Measurements from ENCODE around the gene BRDT. TPM values are rescaled to one million over a fixed set of nuclear protein-coding genes. Genes with fewer than 3 reads are reported as not detected.

Gene BRDT
- total RNA-seq, 1 experiment from 2014 or later, result not detected

DNA sequence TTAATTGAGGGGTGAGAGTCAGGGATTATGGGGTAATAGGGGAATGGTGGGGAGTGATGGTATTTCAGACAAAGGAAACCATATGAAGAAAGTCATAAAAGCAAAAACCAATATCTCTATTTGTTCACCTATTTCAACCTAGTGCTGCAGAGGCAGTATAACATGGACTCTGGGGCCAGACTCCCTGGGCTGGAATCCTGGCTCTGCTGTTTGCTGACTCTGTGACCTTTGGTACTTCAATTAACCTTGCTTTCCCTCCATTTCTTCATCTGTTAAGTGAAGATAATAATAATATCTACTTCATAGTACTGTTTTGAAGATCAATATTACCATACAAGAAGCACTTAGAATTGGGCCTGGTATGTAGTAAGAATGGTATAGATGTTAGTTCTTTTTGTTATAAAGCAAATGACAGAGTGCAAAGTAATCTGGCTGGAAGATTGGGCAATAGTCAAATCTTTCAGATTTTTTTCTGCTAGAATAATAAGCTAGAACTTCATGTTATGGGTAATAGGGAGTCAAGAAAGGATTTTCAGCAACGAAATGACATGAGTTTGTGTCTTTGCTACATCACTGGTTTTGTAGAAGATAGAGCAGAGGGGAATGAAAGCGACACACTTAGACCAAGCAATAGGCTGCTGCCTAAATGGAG is 89.6 kb downstream of the BRDT start:
- Histone ChIP-seq H3K27me3 (replicated peaks; ENCODE audit: insufficient read depth, low read depth, low read length, poor library complexity) (no peaks in the 10 kb centered on the region), H3K36me3 (ENCODE audit: insufficient read depth, low read length, poor library complexity, severe bottlenecking) (no peaks in the 10 kb centered on the region), H3K27ac (ENCODE audit: low read depth, low read length, poor library complexity, severe bottlenecking) (no peak overlapping the region), H3K4me3 (ENCODE audit: low read depth, low read length, poor library complexity, severe bottlenecking) (no peak overlapping the region), H3K9me3 (ENCODE audit: low read depth, low read length, poor library complexity, severe bottlenecking) (no peaks in the 10 kb centered on the region), H3K4me1 (ENCODE audit: insufficient read depth, low read length, poor library complexity, severe bottlenecking) (no peaks in the 10 kb centered on the region)
- TF ChIP-seq EZH2 (IDR thresholded peaks at IDR 0.05; ENCODE audit: borderline replicate concordance, low read depth, low read length, poor library complexity, severe bottlenecking), result no peak
- TF ChIP-seq, protein P1, sequence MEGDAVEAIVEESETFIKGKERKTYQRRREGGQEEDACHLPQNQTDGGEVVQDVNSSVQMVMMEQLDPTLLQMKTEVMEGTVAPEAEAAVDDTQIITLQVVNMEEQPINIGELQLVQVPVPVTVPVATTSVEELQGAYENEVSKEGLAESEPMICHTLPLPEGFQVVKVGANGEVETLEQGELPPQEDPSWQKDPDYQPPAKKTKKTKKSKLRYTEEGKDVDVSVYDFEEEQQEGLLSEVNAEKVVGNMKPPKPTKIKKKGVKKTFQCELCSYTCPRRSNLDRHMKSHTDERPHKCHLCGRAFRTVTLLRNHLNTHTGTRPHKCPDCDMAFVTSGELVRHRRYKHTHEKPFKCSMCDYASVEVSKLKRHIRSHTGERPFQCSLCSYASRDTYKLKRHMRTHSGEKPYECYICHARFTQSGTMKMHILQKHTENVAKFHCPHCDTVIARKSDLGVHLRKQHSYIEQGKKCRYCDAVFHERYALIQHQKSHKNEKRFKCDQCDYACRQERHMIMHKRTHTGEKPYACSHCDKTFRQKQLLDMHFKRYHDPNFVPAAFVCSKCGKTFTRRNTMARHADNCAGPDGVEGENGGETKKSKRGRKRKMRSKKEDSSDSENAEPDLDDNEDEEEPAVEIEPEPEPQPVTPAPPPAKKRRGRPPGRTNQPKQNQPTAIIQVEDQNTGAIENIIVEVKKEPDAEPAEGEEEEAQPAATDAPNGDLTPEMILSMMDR (conservative IDR thresholded peaks at IDR 0.05; ENCODE audit: low read depth, low read length), result no peak
- intact Hi-C loops (cut with micrococcal nuclease; ENCODE audit: unreplicated experiment), result no loop called here
- no TSS peak for BruUV-seq (replicated peaks)
- ChIA-PET POLR2A (ENCODE audit: low non-redundant PET) (no interaction called here), CTCF (no interaction called here)
- no peak for DNase-seq (ENCODE audit: low spot score)

DNA sequence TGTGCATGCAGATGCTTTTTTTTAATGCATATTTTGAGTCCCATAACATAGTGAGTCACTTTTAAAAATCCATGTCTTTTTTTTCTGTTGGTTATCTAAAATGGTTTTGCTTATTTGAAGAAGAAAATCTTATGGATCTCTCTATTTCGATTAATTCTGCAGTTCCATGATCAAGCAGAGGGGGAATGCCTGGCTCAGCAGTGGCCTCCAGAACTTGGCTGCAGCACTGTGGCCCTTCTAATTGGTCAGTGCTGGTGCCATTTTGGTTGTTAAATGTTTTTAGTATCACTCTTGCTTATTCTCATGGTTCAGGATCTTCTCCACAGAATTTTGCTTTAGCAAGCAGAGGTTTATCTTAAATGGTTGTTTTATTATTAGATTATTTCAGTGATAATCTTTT is 91.8 kb downstream of the BRDT start:
- Histone ChIP-seq H3K27me3 (replicated peaks; ENCODE audit: insufficient read depth, low read depth, low read length, poor library complexity) (no peaks in the 10 kb centered on the region), H3K4me3 (ENCODE audit: low read depth, low read length, poor library complexity, severe bottlenecking) (no peak overlapping the region), H3K36me3 (ENCODE audit: insufficient read depth, low read length, poor library complexity, severe bottlenecking) (no peaks in the 10 kb centered on the region), H3K9me3 (ENCODE audit: low read depth, low read length, poor library complexity, severe bottlenecking) (no peaks in the 10 kb centered on the region), H3K27ac (ENCODE audit: low read depth, low read length, poor library complexity, severe bottlenecking) (no peak overlapping the region), H3K4me1 (ENCODE audit: insufficient read depth, low read length, poor library complexity, severe bottlenecking) (no peaks in the 10 kb centered on the region)
- DNase-seq (ENCODE audit: low spot score), result no peak
- intact Hi-C loops (cut with micrococcal nuclease; ENCODE audit: unreplicated experiment), result no loop called here
- ChIA-PET POLR2A (ENCODE audit: low non-redundant PET) (no interaction called here), CTCF (no interaction called here)
- BruUV-seq (replicated peaks), result no TSS peak
- TF ChIP-seq EZH2 (IDR thresholded peaks at IDR 0.05; ENCODE audit: borderline replicate concordance, low read depth, low read length, poor library complexity, severe bottlenecking), result no peak
- TF ChIP-seq, protein P1 (conservative IDR thresholded peaks at IDR 0.05; ENCODE audit: low read depth, low read length), result no peak

DNA sequence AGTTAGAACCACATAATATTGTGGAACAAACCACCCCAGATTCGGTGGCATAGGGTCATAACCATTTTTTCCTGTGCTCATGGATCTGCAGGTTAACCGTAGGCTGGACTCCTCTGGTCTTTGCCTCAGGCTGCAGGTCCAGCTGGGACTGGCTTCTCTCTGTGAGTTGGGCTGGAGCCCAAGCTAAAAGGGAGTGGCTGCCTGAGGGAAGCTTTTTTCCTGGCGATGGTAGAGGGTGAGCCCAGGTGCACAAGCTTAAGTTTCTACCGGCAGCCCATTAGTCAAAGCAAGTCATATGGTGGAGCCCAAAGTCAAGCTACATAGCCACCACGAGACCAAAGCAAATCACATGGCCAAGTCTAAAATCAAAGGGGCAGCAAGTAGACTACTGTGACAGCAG is 94.4 kb downstream of the BRDT start:
- no TSS peak for BruUV-seq (replicated peaks)
- no peak overlapping the region for H3K4me3 ChIP-seq (ENCODE audit: low read depth, low read length, poor library complexity, severe bottlenecking)
- no peaks in the 10 kb centered on the region for H3K4me1 ChIP-seq (ENCODE audit: insufficient read depth, low read length, poor library complexity, severe bottlenecking)
- no peak overlapping the region for H3K27ac ChIP-seq (ENCODE audit: low read depth, low read length, poor library complexity, severe bottlenecking)
- ChIA-PET CTCF (no interaction called here), POLR2A (ENCODE audit: low non-redundant PET) (no interaction called here)
- TF ChIP-seq EZH2 (IDR thresholded peaks at IDR 0.05; ENCODE audit: borderline replicate concordance, low read depth, low read length, poor library complexity, severe bottlenecking), result no peak
- TF ChIP-seq, protein P1 (conservative IDR thresholded peaks at IDR 0.05; ENCODE audit: low read depth, low read length), result no peak
- no peaks in the 10 kb centered on the region for H3K9me3 ChIP-seq (ENCODE audit: low read depth, low read length, poor library complexity, severe bottlenecking)
- intact Hi-C loops (cut with micrococcal nuclease; ENCODE audit: unreplicated experiment), result no loop called here
- DNase-seq (ENCODE audit: low spot score), result no peak
- H3K36me3 ChIP-seq (ENCODE audit: insufficient read depth, low read length, poor library complexity, severe bottlenecking), result no peaks in the 10 kb centered on the region
- H3K27me3 ChIP-seq (replicated peaks; ENCODE audit: insufficient read depth, low read depth, low read length, poor library complexity), result no peaks in the 10 kb centered on the region
